HepG2 (cell line): ENCODE data around the gene MRPL14. TPM values are rescaled to one million over a fixed set of nuclear protein-coding genes. Genes with fewer than 3 reads are reported as not detected.
A peak's percentile ranks its signal among the peaks of the same experiment; 100 is the strongest.

Source experiments
- AGO1 ChIP-seq: fragments of 200-400 bp; formaldehyde crosslinking; IDR thresholded peaks from 2 replicates; pipeline ENCODE4 v1.6.1; 2017; ENCODE audit warnings: mild to moderate bottlenecking, low read depth, low read length, moderate library complexity; ENCODE audit not compliant: poor library complexity, severe bottlenecking
- AHR ChIP-seq: IDR thresholded peaks from 2 replicates; pipeline ENCODE4 v1.6.1; 2018; ENCODE audit warnings: missing genetic modification reagents, missing compliant biosample characterization
- CEBPZ ChIP-seq: IDR thresholded peaks from 2 replicates; pipeline ENCODE4 v1.6.1; 2012; ENCODE audit warnings: low read length, improper control_type of control experiment
- HNF4G ChIP-seq, 2 experiments: sonication (generic) in 1 of 2; formaldehyde crosslinking in 1 of 2; IDR thresholded peaks; 2 replicates each; pipeline versions ENCODE4 v1.4.0 to v1.6.1; 2011 to 2020; ENCODE audit warnings: borderline replicate concordance in 2 of 2, low read depth in 2 of 2, mild to moderate bottlenecking in 2 of 2, low read length in 1 of 2, missing genetic modification reagents in 1 of 2, moderate library complexity in 1 of 2
- IRF2 ChIP-seq: IDR thresholded peaks from 2 replicates; pipeline ENCODE4 v1.6.1; 2018; ENCODE audit warnings: missing genetic modification reagents, missing compliant biosample characterization
- MNT ChIP-seq: fragments of 450-650 bp; IDR thresholded peaks from 2 replicates; pipeline ENCODE4 v1.6.1; 2016
- MTA3 ChIP-seq: sonication (generic); formaldehyde crosslinking; IDR thresholded peaks from 2 replicates; pipeline ENCODE4 v1.4.0; 2020; ENCODE audit warnings: missing genetic modification reagents
- NBN ChIP-seq: fragments of 450-650 bp; conservative IDR thresholded peaks from 2 replicates; pipeline ENCODE4 v1.6.1; 2017
- PLRG1 ChIP-seq: fragments of 450-650 bp; conservative IDR thresholded peaks from 2 replicates; pipeline ENCODE4 v1.6.1; 2016
- SATB2 ChIP-seq: sonication (generic); formaldehyde crosslinking; IDR thresholded peaks from 2 replicates; pipeline ENCODE4 v1.5.0; 2020; ENCODE audit warnings: missing genetic modification reagents
- SMARCE1 ChIP-seq: fragments of 450-650 bp; IDR thresholded peaks from 2 replicates; pipeline ENCODE4 v1.6.1; 2017; ENCODE audit warnings: borderline replicate concordance
- SPEN ChIP-seq: sonication (generic); formaldehyde crosslinking; IDR thresholded peaks from 2 replicates; pipeline ENCODE4 v1.5.1; 2020; ENCODE audit warnings: low read depth, mild to moderate bottlenecking, missing genetic modification reagents
- TFDP2 ChIP-seq: sonication (generic); formaldehyde crosslinking; IDR thresholded peaks from 2 replicates; pipeline ENCODE4 v1.4.0; 2020; ENCODE audit warnings: missing genetic modification reagents
- ZBTB25 ChIP-seq: IDR thresholded peaks from 2 replicates; pipeline ENCODE4 v1.6.1; 2018; ENCODE audit warnings: missing genetic modification reagents
- ZC3H4 ChIP-seq: sonication (generic); formaldehyde crosslinking; IDR thresholded peaks from 2 replicates; pipeline ENCODE4 v1.4.0; 2020; ENCODE audit warnings: missing genetic modification reagents, borderline replicate concordance
- ZNF205 ChIP-seq: IDR thresholded peaks from 2 replicates; pipeline ENCODE4 v1.6.1; 2018; ENCODE audit warnings: missing biosample characterization, missing genetic modification reagents
- ZNF367 ChIP-seq: sonication (generic); formaldehyde crosslinking; IDR thresholded peaks from 2 replicates; pipeline ENCODE4 v1.4.0; 2020; ENCODE audit warnings: missing genetic modification reagents, borderline replicate concordance
- ZNF629 ChIP-seq: sonication (generic); formaldehyde crosslinking; conservative IDR thresholded peaks from 2 replicates; pipeline ENCODE4 v1.5.0; 2020; ENCODE audit warnings: missing genetic modification reagents
- ZNF749 ChIP-seq: sonication (generic); formaldehyde crosslinking; IDR thresholded peaks from 2 replicates; pipeline ENCODE4 v1.8.0; 2022; ENCODE audit warnings: mild to moderate bottlenecking, missing genetic modification reagents, moderate library complexity, borderline replicate concordance
- ZNF775 ChIP-seq: sonication (generic); formaldehyde crosslinking; IDR thresholded peaks from 2 replicates; pipeline ENCODE4 v1.4.0; 2020; ENCODE audit warnings: missing genetic modification reagents, mild to moderate bottlenecking, moderate library complexity, borderline replicate concordance
- ZSCAN22 ChIP-seq: sonication (generic); formaldehyde crosslinking; IDR thresholded peaks from 2 replicates; pipeline ENCODE4 v1.4.0; 2020; ENCODE audit warnings: mild to moderate bottlenecking, missing genetic modification reagents
- ZSCAN30 ChIP-seq: sonication (generic); formaldehyde crosslinking; IDR thresholded peaks from 2 replicates; pipeline ENCODE4 v1.5.0; 2020; ENCODE audit warnings: mild to moderate bottlenecking, missing genetic modification reagents
- ZUFSP ChIP-seq: sonication (generic); formaldehyde crosslinking; IDR thresholded peaks from 2 replicates; pipeline ENCODE4 v1.9.0; 2021; ENCODE audit warnings: missing genetic modification reagents, mild to moderate bottlenecking, borderline replicate concordance
- polyA plus RNA-seq, 8 experiments: library from polyadenylated mRNA; depleted of rRNA in 3 of 8; stranded (reverse) in 7 of 8; unstranded in 1 of 8; fragments of >200 nt; fragmentation: Illumina TruSeq in 4 of 8; extraction: Trizol in 4 of 8; gene quantifications; 2 replicates each; pipeline versions ENCODE4 v1.2.1 to v1.2.3, GENCODE V29; 2011 to 2016; ENCODE audit warnings: low read depth in 4 of 8, missing spikeins in 1 of 8, mixed read lengths in 1 of 8; ENCODE audit not compliant: insufficient read depth in 1 of 8
- total RNA-seq, 5 experiments: library from RNA; depleted of rRNA; stranded (reverse); fragments of >200 nt; fragmentation: Illumina TruSeq; extraction: Trizol; gene quantifications; 2 replicates each; pipeline ENCODE4 v1.2.3, GENCODE V29; 2016; ENCODE audit warnings: low read depth in 1 of 5

Gene MRPL14
- total and polyA plus RNA-seq, 2 of the 13 experiments (the other 11 are each of a cell fraction or from before 2014, with no cell fraction given): 157 to 178 TPM

GRCh38 chr6:44096612-44097011 is 30.6 kb downstream of the MRPL14 start (continued):
- TF ChIP-seq AHR (CRISPR knock-in tag) (peak; percentile 62; the same call in 1 of the 2 replicates), PLRG1 (no peak), NBN (no peak), MNT (no peak), IRF2 (peak; percentile 87; the same call in 1 of the 2 replicates), ZBTB25 (peak; percentile 64; the same call in 1 of the 2 replicates), ZSCAN22 (no peak), ZNF749 (CRISPR knock-in tag) (no peak), TFDP2 (CRISPR knock-in tag) (peak; percentile 26; the same call in 1 of the 2 replicates), SMARCE1 (no peak), ZSCAN30 (no peak), HNF4G (IDR thresholded peaks at IDR 0.05; ENCODE audit: borderline replicate concordance, low read depth, low read length) (no peak), HNF4G (CRISPR knock-in tag; IDR thresholded peaks at IDR 0.05; ENCODE audit: borderline replicate concordance, low read depth) (no peak), MTA3 (CRISPR knock-in tag) (no peak), ZNF629 (CRISPR knock-in tag) (0 out of 2 replicates have a peak, but pooled peaks have one; percentile 9), SPEN (CRISPR knock-in tag) (no peak), CEBPZ (no peak), ZNF775 (CRISPR knock-in tag) (no peak), ZUFSP (CRISPR knock-in tag) (no peak), ZNF205 (CRISPR knock-in tag) (peak; percentile 78; the same call in 1 of the 2 replicates), ZC3H4 (CRISPR knock-in tag) (no peak), AGO1 (peak; percentile 63), ZNF367 (no peak), SATB2 (CRISPR knock-in tag) (no peak)
